ENCODE data around the gene GH1.
"Not testable (repeated sequence)": the region's sequence is repeated elsewhere in the genome, so short reads cannot be mapped to it uniquely, and the experiment has no call there.

Gene GH1

GRCh38 chr17:63880706-63881105 is 37.9 kb downstream of the GH1 start:
- H3F3A ChIP-seq (ENCODE audit: control insufficient read depth, insufficient read depth): no peaks in the 10 kb centered on the region
- H3K36me3 ChIP-seq (ENCODE audit: control insufficient read depth, low read length): no peaks in the 10 kb centered on the region
- TF ChIP-seq, protein P1, sequence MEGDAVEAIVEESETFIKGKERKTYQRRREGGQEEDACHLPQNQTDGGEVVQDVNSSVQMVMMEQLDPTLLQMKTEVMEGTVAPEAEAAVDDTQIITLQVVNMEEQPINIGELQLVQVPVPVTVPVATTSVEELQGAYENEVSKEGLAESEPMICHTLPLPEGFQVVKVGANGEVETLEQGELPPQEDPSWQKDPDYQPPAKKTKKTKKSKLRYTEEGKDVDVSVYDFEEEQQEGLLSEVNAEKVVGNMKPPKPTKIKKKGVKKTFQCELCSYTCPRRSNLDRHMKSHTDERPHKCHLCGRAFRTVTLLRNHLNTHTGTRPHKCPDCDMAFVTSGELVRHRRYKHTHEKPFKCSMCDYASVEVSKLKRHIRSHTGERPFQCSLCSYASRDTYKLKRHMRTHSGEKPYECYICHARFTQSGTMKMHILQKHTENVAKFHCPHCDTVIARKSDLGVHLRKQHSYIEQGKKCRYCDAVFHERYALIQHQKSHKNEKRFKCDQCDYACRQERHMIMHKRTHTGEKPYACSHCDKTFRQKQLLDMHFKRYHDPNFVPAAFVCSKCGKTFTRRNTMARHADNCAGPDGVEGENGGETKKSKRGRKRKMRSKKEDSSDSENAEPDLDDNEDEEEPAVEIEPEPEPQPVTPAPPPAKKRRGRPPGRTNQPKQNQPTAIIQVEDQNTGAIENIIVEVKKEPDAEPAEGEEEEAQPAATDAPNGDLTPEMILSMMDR (IDR thresholded peaks at IDR 0.05; ENCODE audit: low read depth, low read length, poor library complexity, severe bottlenecking): no peak
- TF ChIP-seq EZH2phosphoT487 (IDR thresholded peaks at IDR 0.05; ENCODE audit: borderline replicate concordance, low read length): no peak

GRCh38 chr17:63878413-63878812 is 40.2 kb downstream of the GH1 start:
- not testable (repeated sequence) for H3K9me3 ChIP-seq (ENCODE audit: control insufficient read depth, insufficient read depth, low read length); H3F3A ChIP-seq (ENCODE audit: control insufficient read depth, insufficient read depth); H3K36me3 ChIP-seq (ENCODE audit: control insufficient read depth, low read length); H3K79me2 ChIP-seq (ENCODE audit: control insufficient read depth, low read length); H3K27me3 ChIP-seq (ENCODE audit: control insufficient read depth, low read length); H4K20me1 ChIP-seq (ENCODE audit: control insufficient read depth, insufficient read depth, low read depth, low read length); H3K9me2 ChIP-seq (replicated peaks; ENCODE audit: control insufficient read depth, low read length)
- Histone ChIP-seq H3K4me3 (ENCODE audit: low read length) (peak overlapping the region; percentile 50), H3K4me1 (ENCODE audit: control insufficient read depth, low read length) (peaks cover 16% of the 10 kb centered on the region), H3K27ac (ENCODE audit: low read depth, low read length) (peak overlapping the region; percentile 32), H3K4me2 (ENCODE audit: low read length) (peak overlapping the region; percentile 67)

More at GRCh38 chr17:63880706-63881105, 37.9 kb downstream of the GH1 start:
- peaks cover 16% of the 10 kb centered on the region for H3K4me1 ChIP-seq (ENCODE audit: control insufficient read depth, low read length)
- no peak overlapping the region for H3K27ac ChIP-seq (ENCODE audit: low read depth, low read length)
- H3K79me2 ChIP-seq (ENCODE audit: control insufficient read depth, low read length): no peaks in the 10 kb centered on the region
- H3K9me3 ChIP-seq (ENCODE audit: control insufficient read depth, insufficient read depth, low read length): no peaks in the 10 kb centered on the region
- H3K27me3 ChIP-seq (ENCODE audit: control insufficient read depth, low read length): no peaks in the 10 kb centered on the region
- H4K20me1 ChIP-seq (ENCODE audit: control insufficient read depth, insufficient read depth, low read depth, low read length): no peaks in the 10 kb centered on the region
- H3K4me3 ChIP-seq (ENCODE audit: low read length): no peak overlapping the region
- no peak overlapping the region for H3K4me2 ChIP-seq (ENCODE audit: low read length)
- no peaks in the 10 kb centered on the region for H3K9me2 ChIP-seq (replicated peaks; ENCODE audit: control insufficient read depth, low read length)

- not testable (repeated sequence) for H3K27ac ChIP-seq (ENCODE audit: low read depth, low read length); H3K4me2 ChIP-seq (ENCODE audit: low read length); H3K79me2 ChIP-seq (ENCODE audit: control insufficient read depth, low read length)
These were observed 43.9 kb downstream of the GH1 start for GRCh38 chr17:63874693-63875092.

DNA sequence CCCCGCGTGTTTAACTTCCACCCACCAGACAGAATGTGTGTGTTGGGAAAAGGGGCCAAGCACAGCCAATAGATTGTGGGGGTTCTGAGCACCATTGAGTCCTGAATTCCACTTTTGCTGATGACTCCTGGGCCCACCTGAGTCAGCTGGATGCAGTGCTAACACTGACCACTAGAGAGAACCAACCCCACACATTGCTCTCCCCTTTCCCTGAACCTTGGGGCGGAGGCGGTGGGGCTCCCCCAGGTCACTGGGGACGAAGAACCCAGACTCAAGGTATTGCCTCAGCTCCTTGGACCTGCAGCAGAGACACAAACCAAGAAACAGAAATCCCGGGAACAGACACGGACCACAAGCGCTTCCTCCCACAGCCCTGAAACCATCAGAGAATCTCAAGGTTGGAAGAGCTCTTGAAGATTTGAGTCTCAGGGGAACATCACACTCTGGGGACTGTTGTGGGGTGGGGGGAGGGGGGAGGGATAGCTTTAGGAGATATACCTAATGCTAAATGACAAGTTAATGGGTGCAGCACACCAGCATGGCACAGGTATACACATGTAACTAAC is 44.5 kb downstream of the GH1 start:
- not testable (repeated sequence) for H3K4me3 ChIP-seq (ENCODE audit: low read length); H3K9me3 ChIP-seq (ENCODE audit: control insufficient read depth, insufficient read depth, low read length); H3K9me2 ChIP-seq (replicated peaks; ENCODE audit: control insufficient read depth, low read length); H3K79me2 ChIP-seq (ENCODE audit: control insufficient read depth, low read length); H4K20me1 ChIP-seq (ENCODE audit: control insufficient read depth, insufficient read depth, low read depth, low read length); H3K36me3 ChIP-seq (ENCODE audit: control insufficient read depth, low read length); H3K27ac ChIP-seq (ENCODE audit: low read depth, low read length); H3K27me3 ChIP-seq (ENCODE audit: control insufficient read depth, low read length); H3K4me2 ChIP-seq (ENCODE audit: low read length); H3F3A ChIP-seq (ENCODE audit: control insufficient read depth, insufficient read depth)
- peaks cover 22% of the 10 kb centered on the region for H3K4me1 ChIP-seq (ENCODE audit: control insufficient read depth, low read length)

More at GRCh38 chr17:63874693-63875092, 43.9 kb downstream of the GH1 start:
- H3F3A ChIP-seq (ENCODE audit: control insufficient read depth, insufficient read depth); H3K27me3 ChIP-seq (ENCODE audit: control insufficient read depth, low read length); H3K9me3 ChIP-seq (ENCODE audit: control insufficient read depth, insufficient read depth, low read length); H3K9me2 ChIP-seq (replicated peaks; ENCODE audit: control insufficient read depth, low read length); H3K36me3 ChIP-seq (ENCODE audit: control insufficient read depth, low read length); H3K4me3 ChIP-seq (ENCODE audit: low read length); H4K20me1 ChIP-seq (ENCODE audit: control insufficient read depth, insufficient read depth, low read depth, low read length): not testable (repeated sequence)
- H3K4me1 ChIP-seq (ENCODE audit: control insufficient read depth, low read length): peaks cover 23% of the 10 kb centered on the region

- H3F3A ChIP-seq (ENCODE audit: control insufficient read depth, insufficient read depth); H3K9me3 ChIP-seq (ENCODE audit: control insufficient read depth, insufficient read depth, low read length); H3K27me3 ChIP-seq (ENCODE audit: control insufficient read depth, low read length); H3K4me3 ChIP-seq (ENCODE audit: low read length); H3K36me3 ChIP-seq (ENCODE audit: control insufficient read depth, low read length); H4K20me1 ChIP-seq (ENCODE audit: control insufficient read depth, insufficient read depth, low read depth, low read length); H3K27ac ChIP-seq (ENCODE audit: low read depth, low read length); H3K4me2 ChIP-seq (ENCODE audit: low read length); H3K9me2 ChIP-seq (replicated peaks; ENCODE audit: control insufficient read depth, low read length); H3K79me2 ChIP-seq (ENCODE audit: control insufficient read depth, low read length): not testable (repeated sequence)
- H3K4me1 ChIP-seq (ENCODE audit: control insufficient read depth, low read length): peaks cover 16% of the 10 kb centered on the region
These were observed 45.1 kb downstream of the GH1 start, which contains the start of gene CSH2 for GRCh38 chr17:63873577-63873976. Gene CSH2 (minus strand): TSS chr17:63873677. CDS start chr17:63873614, 63 bp downstream.

DNA sequence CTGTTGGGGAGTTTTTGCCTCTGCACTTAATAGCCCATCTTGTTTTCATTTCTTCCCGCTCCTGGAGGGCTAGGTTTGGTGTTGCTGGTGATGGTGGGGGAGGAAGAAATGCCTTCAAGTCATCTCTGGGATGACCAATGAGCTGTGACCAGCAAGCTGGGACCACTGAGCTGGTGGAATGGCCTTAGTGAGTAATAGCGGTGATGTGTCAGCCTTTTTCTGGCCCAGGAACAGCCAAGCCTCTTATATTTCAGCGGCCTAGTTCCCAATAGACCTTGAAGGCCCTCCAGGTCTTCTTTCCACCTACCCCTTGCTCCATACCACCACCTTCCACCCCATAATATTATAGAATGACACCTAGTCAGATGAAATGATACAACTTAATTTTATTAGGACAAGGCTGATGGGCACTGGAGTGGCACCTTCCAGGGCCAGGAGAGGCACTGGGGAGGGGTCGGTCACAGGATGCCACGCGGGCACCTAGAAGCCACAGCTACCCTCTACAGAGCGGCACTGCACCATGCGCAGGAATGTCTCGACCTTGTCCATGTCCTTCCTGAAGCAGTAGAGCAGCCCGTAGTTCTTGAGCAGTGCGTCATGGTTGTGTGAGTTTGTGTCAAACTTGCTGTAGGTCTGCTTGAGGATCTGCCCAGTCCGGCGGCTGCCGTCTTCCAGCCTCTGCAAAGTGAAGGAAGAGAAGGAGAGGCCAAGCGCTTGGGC is 46.8 kb downstream of the GH1 start:
- not testable (repeated sequence) for H3K4me1 ChIP-seq (ENCODE audit: control insufficient read depth, low read length); H3K9me3 ChIP-seq (ENCODE audit: control insufficient read depth, insufficient read depth, low read length); H3K79me2 ChIP-seq (ENCODE audit: control insufficient read depth, low read length); H3K27ac ChIP-seq (ENCODE audit: low read depth, low read length); H3F3A ChIP-seq (ENCODE audit: control insufficient read depth, insufficient read depth); H3K27me3 ChIP-seq (ENCODE audit: control insufficient read depth, low read length); H4K20me1 ChIP-seq (ENCODE audit: control insufficient read depth, insufficient read depth, low read depth, low read length); H3K36me3 ChIP-seq (ENCODE audit: control insufficient read depth, low read length); H3K4me2 ChIP-seq (ENCODE audit: low read length); H3K9me2 ChIP-seq (replicated peaks; ENCODE audit: control insufficient read depth, low read length); H3K4me3 ChIP-seq (ENCODE audit: low read length)

DNA sequence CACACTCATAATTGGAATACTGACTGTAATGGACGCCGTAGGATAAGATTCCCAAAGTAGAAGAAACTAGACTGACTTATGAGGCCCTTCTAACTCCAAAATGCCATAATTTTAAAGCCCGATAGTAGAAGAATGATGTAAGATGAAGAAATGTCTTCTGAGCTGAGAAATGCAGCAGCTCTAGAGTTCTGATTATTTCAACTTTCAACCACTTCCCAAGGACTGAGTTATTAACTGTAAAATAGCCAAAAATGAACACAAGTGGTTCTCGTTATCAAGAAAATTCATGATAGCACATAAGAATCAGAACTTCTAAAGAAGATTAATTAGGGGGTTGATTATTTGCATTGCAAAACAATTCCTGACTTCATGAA is 48.4 kb downstream of the GH1 start:
- not testable (repeated sequence) for H3K4me2 ChIP-seq (ENCODE audit: low read length); H3F3A ChIP-seq (ENCODE audit: control insufficient read depth, insufficient read depth); H3K36me3 ChIP-seq (ENCODE audit: control insufficient read depth, low read length); H3K9me2 ChIP-seq (replicated peaks; ENCODE audit: control insufficient read depth, low read length); H3K4me3 ChIP-seq (ENCODE audit: low read length); H3K79me2 ChIP-seq (ENCODE audit: control insufficient read depth, low read length); H3K27me3 ChIP-seq (ENCODE audit: control insufficient read depth, low read length); H4K20me1 ChIP-seq (ENCODE audit: control insufficient read depth, insufficient read depth, low read depth, low read length); H3K27ac ChIP-seq (ENCODE audit: low read depth, low read length); H3K9me3 ChIP-seq (ENCODE audit: control insufficient read depth, insufficient read depth, low read length)
- H3K4me1 ChIP-seq (ENCODE audit: control insufficient read depth, low read length): peaks cover 16% of the 10 kb centered on the region
